Natural killer cell (primary cell): ENCODE results near the gene IL1RAPL2. TPM values are rescaled to one million over a fixed set of nuclear protein-coding genes. Genes with fewer than 3 reads are reported as not detected.

ENCODE experiments used
- ATAC-seq, 3 donors: fragments of 150-1000 bp in 2 of 3; fragments of 200-7000 bp in 1 of 3; cut with Tn5 transposase; 1 replicate in 1 of 3; 2 replicates in 2 of 3; pipeline ENCODE4 v1.10.0; 2021; ENCODE audit warnings: mild to moderate bottlenecking in 2 of 3, moderate library complexity in 2 of 3
- DNase-seq, 2 donors: peaks; one replicate each; pipeline versions ENCODE4 v3.0.0 to v3.0.0-alpha.2; 2013 to 2021; ENCODE audit warnings: mixed read lengths in 1 of 2
- H3K27ac ChIP-seq: one replicate; pipeline ENCODE4 v1.5.1; 2013; ENCODE audit warnings: mild to moderate bottlenecking, low read length
- H3K27me3 ChIP-seq: one replicate; pipeline ENCODE4 v1.6.1; 2013; ENCODE audit warnings: low read length; ENCODE audit not compliant: control insufficient read depth, insufficient read depth
- H3K36me3 ChIP-seq: one replicate; pipeline ENCODE4 v1.6.1; 2013; ENCODE audit warnings: low read length; ENCODE audit not compliant: control insufficient read depth, insufficient read depth
- H3K4me1 ChIP-seq: one replicate; pipeline ENCODE4 v1.6.1; 2013; ENCODE audit warnings: low read length; ENCODE audit not compliant: control insufficient read depth, insufficient read depth
- H3K4me3 ChIP-seq: one replicate; pipeline ENCODE4 v1.5.1; 2013; ENCODE audit warnings: low read length
- H3K9me3 ChIP-seq: one replicate; pipeline ENCODE4 v1.6.1; 2013; ENCODE audit warnings: low read length; ENCODE audit not compliant: control insufficient read depth, insufficient read depth
- H3K27ac Mint-ChIP-seq, 2 donors: one replicate each; pipeline ENCODE4 v1.8.0; 2022; ENCODE audit warnings: mild to moderate bottlenecking in 2 of 2, mixed read lengths in 2 of 2, moderate library complexity in 1 of 2
- H3K27me3 Mint-ChIP-seq, 2 donors: one replicate each; pipeline ENCODE4 v1.8.0; 2022; ENCODE audit warnings: low read depth in 2 of 2, mixed read lengths in 2 of 2
- H3K36me3 Mint-ChIP-seq: one replicate; pipeline ENCODE4 v1.8.0; 2022; ENCODE audit warnings: mixed read lengths
- H3K4me1 Mint-ChIP-seq, 2 donors: one replicate each; pipeline ENCODE4 v1.8.0; 2022; ENCODE audit warnings: mixed read lengths in 2 of 2
- H3K4me3 Mint-ChIP-seq: one replicate; pipeline ENCODE4 v1.8.0; 2022; ENCODE audit warnings: mild to moderate bottlenecking, moderate library complexity, mixed read lengths
- H3K9me3 Mint-ChIP-seq, 2 donors: one replicate each; pipeline ENCODE4 v1.8.0; 2022; ENCODE audit warnings: mixed read lengths in 2 of 2
- WGBS: methylation state at CpG from one replicate; pipeline ENCODE4 v1.1.7; 2013; ENCODE audit warnings: missing lambda C conversion rate; ENCODE audit not compliant: insufficient coverage; 5-methylcytosine and 5-hydroxymethylcytosine counted together
- intact Hi-C: fragments of 100-400 bp; cut with micrococcal nuclease; formaldehyde crosslinking; loops from one replicate; pipeline ENCODE4 v1.14.2; 2022
- total RNA-seq, 4 donors: library from RNA; stranded (reverse); fragments of 120-200 nt in 1 of 4; gene quantifications; one replicate each; pipeline versions ENCODE4 v1.2.3 to v1.2.4, GENCODE V29; 2013 to 2022
- TF ChIP-seq, protein P1 (sequence below): fragments of 200-600 bp; IDR thresholded peaks from one replicate; pipeline ENCODE4 v1.8.0; 2022; ENCODE audit warnings: antibody characterized with exemption

The IL1RAPL2 gene
- total RNA-seq, 3 donors from 2014 or later (not counting 1 experiment from before 2014, with no cell fraction given), result not detected

DNA sequence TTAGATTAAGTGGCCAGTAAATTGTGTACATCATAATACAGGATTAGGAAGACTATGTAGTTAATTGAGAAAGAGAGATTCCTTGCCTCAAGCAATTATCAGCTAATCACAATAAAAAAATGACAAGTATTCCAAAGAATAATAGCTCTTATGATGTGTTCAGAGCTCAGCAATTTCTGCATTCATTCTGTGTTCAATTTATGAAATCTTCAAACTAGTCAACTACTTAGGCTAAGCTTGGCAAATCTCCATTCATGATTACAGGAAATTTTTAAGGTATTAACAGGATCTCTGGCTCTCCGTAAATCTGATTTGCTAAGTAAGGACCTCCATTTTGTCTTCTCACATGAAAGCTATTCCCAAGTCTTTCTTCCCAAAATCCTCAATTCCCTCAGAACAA lies 911.4 kb downstream of the IL1RAPL2 start:
- TF ChIP-seq, protein P1, sequence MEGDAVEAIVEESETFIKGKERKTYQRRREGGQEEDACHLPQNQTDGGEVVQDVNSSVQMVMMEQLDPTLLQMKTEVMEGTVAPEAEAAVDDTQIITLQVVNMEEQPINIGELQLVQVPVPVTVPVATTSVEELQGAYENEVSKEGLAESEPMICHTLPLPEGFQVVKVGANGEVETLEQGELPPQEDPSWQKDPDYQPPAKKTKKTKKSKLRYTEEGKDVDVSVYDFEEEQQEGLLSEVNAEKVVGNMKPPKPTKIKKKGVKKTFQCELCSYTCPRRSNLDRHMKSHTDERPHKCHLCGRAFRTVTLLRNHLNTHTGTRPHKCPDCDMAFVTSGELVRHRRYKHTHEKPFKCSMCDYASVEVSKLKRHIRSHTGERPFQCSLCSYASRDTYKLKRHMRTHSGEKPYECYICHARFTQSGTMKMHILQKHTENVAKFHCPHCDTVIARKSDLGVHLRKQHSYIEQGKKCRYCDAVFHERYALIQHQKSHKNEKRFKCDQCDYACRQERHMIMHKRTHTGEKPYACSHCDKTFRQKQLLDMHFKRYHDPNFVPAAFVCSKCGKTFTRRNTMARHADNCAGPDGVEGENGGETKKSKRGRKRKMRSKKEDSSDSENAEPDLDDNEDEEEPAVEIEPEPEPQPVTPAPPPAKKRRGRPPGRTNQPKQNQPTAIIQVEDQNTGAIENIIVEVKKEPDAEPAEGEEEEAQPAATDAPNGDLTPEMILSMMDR, result no peak
- no peaks in the 10 kb centered on the region for H3K27me3 Mint-ChIP-seq
- Histone ChIP-seq H3K9me3 (no peaks in the 10 kb centered on the region), H3K4me1 (no peaks in the 10 kb centered on the region), H3K27ac (no peak overlapping the region), H3K36me3 (no peaks in the 10 kb centered on the region), H3K27me3 (no peaks in the 10 kb centered on the region), H3K4me3 (no peak overlapping the region)
- H3K4me1 Mint-ChIP-seq, result no peaks in the 10 kb centered on the region
- ATAC-seq (no peak), DNase-seq (no peak)
- no peaks in the 10 kb centered on the region for H3K36me3 Mint-ChIP-seq
- 63% methylated on average over 1 of the region's 1 CpG for WGBS
- intact Hi-C loops, result no loop called here
- peaks cover 2 to 6% of the 10 kb centered on the region in 2 donors for H3K9me3 Mint-ChIP-seq
- no peak overlapping the region for H3K4me3 Mint-ChIP-seq
- no peak overlapping the region for H3K27ac Mint-ChIP-seq

DNA sequence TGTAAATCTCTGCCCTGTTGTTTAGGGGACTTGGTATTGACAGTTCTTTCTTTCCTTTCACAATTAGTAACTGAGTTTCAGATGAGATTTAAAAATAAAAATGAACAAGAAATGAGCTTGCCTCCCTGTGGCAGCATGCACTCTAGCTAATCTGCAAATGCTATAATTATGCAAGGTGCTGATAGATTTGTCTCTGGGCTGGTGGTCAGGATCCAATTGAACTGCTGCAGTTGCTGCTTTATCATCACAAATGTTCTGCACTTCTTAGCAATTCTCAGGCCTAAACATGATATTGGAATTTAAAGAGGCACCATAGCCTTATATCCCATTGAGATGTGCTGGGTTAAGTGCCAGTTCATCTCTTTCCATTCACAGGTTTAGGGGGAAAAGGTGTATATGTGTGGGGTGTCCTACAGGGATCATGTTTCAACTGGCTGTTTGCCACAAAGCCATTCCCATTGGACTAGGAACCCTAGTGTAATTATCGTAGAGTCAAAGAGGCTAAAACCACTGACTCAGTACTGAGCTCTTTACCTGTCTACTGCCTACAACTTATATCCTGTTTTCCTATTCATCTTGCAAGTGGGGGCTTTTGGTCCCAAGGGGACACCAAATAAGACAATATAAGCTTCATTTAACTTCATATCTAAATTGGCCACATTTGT lies 914.8 kb downstream of the IL1RAPL2 start:
- DNase-seq (no peak), ATAC-seq (no peak)
- H3K27me3 ChIP-seq, result no peaks in the 10 kb centered on the region
- Mint-ChIP-seq H3K36me3 (no peaks in the 10 kb centered on the region), H3K9me3 (peaks cover 8 to 17% of the 10 kb centered on the region in 2 donors), H3K4me3 (no peak overlapping the region), H3K27me3 (no peaks in the 10 kb centered on the region), H3K27ac (no peak overlapping the region), H3K4me1 (no peaks in the 10 kb centered on the region)
- no peaks in the 10 kb centered on the region for H3K9me3 ChIP-seq
- no peak overlapping the region for H3K4me3 ChIP-seq
- H3K36me3 ChIP-seq, result no peaks in the 10 kb centered on the region
- H3K27ac ChIP-seq, result no peak overlapping the region
- TF ChIP-seq, protein P1, result no peak
- H3K4me1 ChIP-seq, result no peaks in the 10 kb centered on the region
- intact Hi-C loops, result no loop called here
- WGBS, result 89% methylated on average over 1 of the region's 1 CpG

DNA sequence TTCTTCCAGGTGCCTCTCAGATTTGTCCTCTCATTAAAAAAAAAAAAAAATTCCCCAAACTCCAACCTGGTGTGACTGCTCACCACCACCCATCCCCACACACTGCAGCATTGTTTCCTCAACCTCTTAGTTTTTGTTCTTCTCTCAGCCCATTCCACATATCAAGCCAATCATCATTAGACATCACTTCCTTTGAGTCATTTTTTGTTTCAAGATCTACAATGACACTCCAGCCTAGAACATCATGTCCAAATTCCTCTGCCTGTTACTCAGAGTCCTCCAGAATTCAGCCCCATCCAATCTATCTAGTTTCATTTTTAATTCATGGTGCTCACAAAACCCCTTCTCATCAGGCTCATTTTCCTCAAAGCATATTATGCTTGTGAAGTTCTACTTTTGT lies 917.0 kb downstream of the IL1RAPL2 start:
- Mint-ChIP-seq H3K27ac (no peak overlapping the region), H3K9me3 (peaks cover 8 to 15% of the 10 kb centered on the region in 2 donors), H3K4me1 (no peaks in the 10 kb centered on the region), H3K4me3 (no peak overlapping the region), H3K36me3 (no peaks in the 10 kb centered on the region), H3K27me3 (no peaks in the 10 kb centered on the region)
- Histone ChIP-seq H3K36me3 (no peaks in the 10 kb centered on the region), H3K9me3 (no peaks in the 10 kb centered on the region), H3K4me3 (no peak overlapping the region), H3K27ac (no peak overlapping the region), H3K4me1 (no peaks in the 10 kb centered on the region), H3K27me3 (no peaks in the 10 kb centered on the region)
- TF ChIP-seq, protein P1, result no peak
- DNase-seq, result no peak
- no peak for ATAC-seq
- intact Hi-C loops, result no loop called here

DNA sequence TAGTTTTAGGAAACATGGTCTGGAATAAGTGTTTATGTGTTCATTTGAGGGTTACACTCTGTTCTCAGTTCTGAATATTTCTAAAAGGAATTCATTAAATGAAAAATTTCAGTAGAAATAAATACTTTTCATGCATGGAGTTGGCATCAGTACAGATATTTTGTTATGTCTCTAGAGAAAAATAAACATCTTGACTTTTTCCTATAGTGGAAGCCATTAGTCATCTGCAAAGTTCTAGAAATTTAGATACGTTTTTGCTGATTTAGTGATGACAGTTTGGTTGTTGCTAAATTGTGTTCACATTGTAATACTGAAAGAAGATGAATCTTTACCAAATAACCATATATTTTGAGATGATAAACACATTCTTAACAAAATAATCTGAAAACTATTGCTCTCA lies 922.7 kb downstream of the IL1RAPL2 start:
- H3K27ac ChIP-seq, result no peak overlapping the region
- no peaks in the 10 kb centered on the region for H3K4me1 ChIP-seq
- ATAC-seq (no peak), DNase-seq (no peak)
- intact Hi-C loops, result no loop called here
- H3K27me3 Mint-ChIP-seq, result no peaks in the 10 kb centered on the region
- no peak overlapping the region for H3K4me3 Mint-ChIP-seq
- H3K9me3 ChIP-seq, result no peaks in the 10 kb centered on the region
- no peaks in the 10 kb centered on the region for H3K36me3 Mint-ChIP-seq
- no CpG with 5 or more reads among the region's 1 CpG for WGBS
- no peaks in the 10 kb centered on the region for H3K36me3 ChIP-seq
- H3K4me1 Mint-ChIP-seq, result no peaks in the 10 kb centered on the region
- no peak overlapping the region for H3K4me3 ChIP-seq
- H3K9me3 Mint-ChIP-seq, result peaks cover 0 to 9% of the 10 kb centered on the region in 2 donors
- H3K27me3 ChIP-seq, result no peaks in the 10 kb centered on the region
- no peak overlapping the region for H3K27ac Mint-ChIP-seq
- TF ChIP-seq, protein P1, result no peak
